Measurements from ENCODE around the gene WASHC3. TPM values are rescaled to one million over a fixed set of nuclear protein-coding genes. Genes with fewer than 3 reads are reported as not detected.

Gene WASHC3
- total and polyA plus RNA-seq, 2 donors from 2014 or later: 33.0 to 95.9 TPM

DNA sequence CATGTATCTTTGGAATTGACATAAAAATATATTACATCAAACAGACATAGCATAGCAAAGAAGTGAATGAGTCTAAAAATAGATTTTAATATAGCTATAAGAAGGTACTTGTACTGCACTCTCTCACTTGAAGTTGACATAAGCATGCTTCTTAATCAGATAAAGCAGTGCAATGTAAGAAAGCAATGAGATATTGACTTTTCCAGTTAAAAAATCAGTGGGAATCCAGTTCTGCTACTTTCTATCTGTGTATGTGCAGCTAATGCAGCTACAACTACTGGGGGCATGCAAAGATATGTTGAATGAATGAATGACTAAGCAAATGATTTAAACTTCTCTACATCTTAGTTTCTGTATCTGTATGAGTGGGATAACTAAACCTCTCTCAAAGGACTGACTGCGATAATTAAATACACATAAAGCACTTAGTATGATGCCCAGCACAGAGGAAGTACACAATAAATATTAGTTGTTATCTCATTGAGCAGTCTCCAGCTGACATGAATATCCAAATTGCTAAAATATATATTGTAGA lies 10.3 kb downstream of the WASHC3 start:
- H3K9me3 ChIP-seq (ENCODE audit: control insufficient read depth in 2 of 3, insufficient read depth in 1 of 3, low read length in 3 of 3): no peaks in the 10 kb centered on the region
- DNase-seq (no peak), FAIRE-seq (no peak)
- no peak overlapping the region for H3K9ac ChIP-seq (ENCODE audit: low read length in 3 of 3)
- H3K4me3 ChIP-seq (ENCODE audit: low read length in 3 of 3): no peak overlapping the region
- H3K4me1 ChIP-seq (ENCODE audit: control insufficient read depth in 2 of 3, insufficient read depth in 2 of 3, low read depth in 1 of 3, low read length in 3 of 3): peaks cover 0 to 2% (median 0%) of the 10 kb centered on the region in 3 donors
- intact Hi-C loops (cut with DNase I): no loop called here
- H3K36me3 ChIP-seq (ENCODE audit: control insufficient read depth in 2 of 3, insufficient read depth in 3 of 3, low read length in 3 of 3): peaks cover 0 to 15% (median 8%) of the 10 kb centered on the region in 3 donors
- no peak for TF ChIP-seq CTCF (IDR thresholded peaks at IDR 0.05; ENCODE audit: borderline replicate concordance, extremely low read depth, insufficient read depth)
- H3K27me3 ChIP-seq (ENCODE audit: control insufficient read depth, insufficient read depth, low read length): no peaks in the 10 kb centered on the region
- H3K27ac ChIP-seq (ENCODE audit: low read depth in 2 of 2, low read length in 2 of 2): no peak overlapping the region

- peaks cover 0 to 9% (median 8%) of the 10 kb centered on the region in 3 donors for H3K36me3 ChIP-seq (ENCODE audit: control insufficient read depth in 2 of 3, insufficient read depth in 3 of 3, low read length in 3 of 3)
- peaks cover 0 to 2% (median 0%) of the 10 kb centered on the region in 3 donors for H3K4me1 ChIP-seq (ENCODE audit: control insufficient read depth in 2 of 3, insufficient read depth in 2 of 3, low read depth in 1 of 3, low read length in 3 of 3)
- TF ChIP-seq CTCF (IDR thresholded peaks at IDR 0.05; ENCODE audit: borderline replicate concordance, extremely low read depth, insufficient read depth): no peak
- no peak overlapping the region for H3K27ac ChIP-seq (ENCODE audit: low read depth in 2 of 2, low read length in 2 of 2)
- no peak for FAIRE-seq
- H3K9me3 ChIP-seq (ENCODE audit: control insufficient read depth in 2 of 3, insufficient read depth in 1 of 3, low read length in 3 of 3): no peaks in the 10 kb centered on the region
- intact Hi-C loops (cut with DNase I): no loop called here
- H3K4me3 ChIP-seq (ENCODE audit: low read length in 3 of 3): no peak overlapping the region
- no peaks in the 10 kb centered on the region for H3K27me3 ChIP-seq (ENCODE audit: control insufficient read depth, insufficient read depth, low read length)
- DNase-seq: no peak
- H3K9ac ChIP-seq (ENCODE audit: low read length in 3 of 3): no peak overlapping the region
These were observed 10.9 kb downstream of the WASHC3 start for GRCh38 chr12:102050660-102051430.

- Histone ChIP-seq H3K9ac (ENCODE audit: low read length in 3 of 3) (no peak overlapping the region), H3K36me3 (ENCODE audit: control insufficient read depth in 2 of 3, insufficient read depth in 3 of 3, low read length in 3 of 3) (peaks cover 2 to 11% (median 7%) of the 10 kb centered on the region in 3 donors), H3K9me3 (ENCODE audit: control insufficient read depth in 2 of 3, insufficient read depth in 1 of 3, low read length in 3 of 3) (no peaks in the 10 kb centered on the region), H3K4me1 (ENCODE audit: control insufficient read depth in 2 of 3, insufficient read depth in 2 of 3, low read depth in 1 of 3, low read length in 3 of 3) (no peaks in the 10 kb centered on the region), H3K27me3 (ENCODE audit: control insufficient read depth, insufficient read depth, low read length) (no peaks in the 10 kb centered on the region), H3K27ac (ENCODE audit: low read depth in 2 of 2, low read length in 2 of 2) (no peak overlapping the region), H3K4me3 (ENCODE audit: low read length in 3 of 3) (no peak overlapping the region)
- FAIRE-seq (no peak), DNase-seq (no peak)
- TF ChIP-seq CTCF (IDR thresholded peaks at IDR 0.05; ENCODE audit: borderline replicate concordance, extremely low read depth, insufficient read depth): no peak
- intact Hi-C loops (cut with DNase I): no loop called here
These were observed 17.9 kb downstream of the WASHC3 start for GRCh38 chr12:102043928-102044327.
